Measurements from ENCODE around the gene PNMA8C. TPM values are rescaled to one million over a fixed set of nuclear protein-coding genes. Genes with fewer than 3 reads are reported as not detected.
"Not testable (repeated sequence)": the region's sequence is repeated elsewhere in the genome, so short reads cannot be mapped to it uniquely, and the experiment has no call there.

Gene PNMA8C
- total RNA-seq, 2 donors from 2014 or later: 1.2 to 5.2 TPM

DNA sequence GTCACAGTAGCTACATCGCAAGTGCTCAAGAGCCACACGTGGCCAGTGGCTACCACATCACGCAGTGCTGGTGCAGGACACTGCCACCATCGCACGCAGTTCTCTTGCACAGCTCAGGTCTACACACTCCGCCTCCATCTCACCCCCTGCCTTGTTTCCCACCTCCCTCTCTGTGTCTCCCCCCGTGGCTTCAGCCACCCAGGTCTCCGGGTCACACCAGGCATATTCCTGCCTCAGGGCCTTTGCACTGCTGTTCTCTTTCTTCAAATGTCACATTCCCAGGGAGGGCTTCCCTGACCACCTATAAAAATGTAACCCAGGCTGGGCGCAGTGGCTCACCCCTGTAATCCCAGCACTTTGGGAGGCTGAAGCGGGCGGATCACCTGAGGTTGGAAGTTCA is 26.0 kb downstream of the PNMA8C start:
- peak overlapping the region; percentile 44 to 72 for H3K27ac ChIP-seq
- H3K4me3 ChIP-seq: peak overlapping the region; percentile 58
- no peaks in the 10 kb centered on the region for H3K27me3 ChIP-seq (replicated peaks; ENCODE audit: insufficient read depth)
- no peaks in the 10 kb centered on the region for H3K36me3 ChIP-seq
- H3K4me1 ChIP-seq (ENCODE audit: control insufficient read depth in 1 of 2, low read depth in 2 of 2): peaks cover 13 to 69% of the 10 kb centered on the region in 2 donors
- DNase-seq (ENCODE audit: low spot score) (no peak), ATAC-seq (ENCODE audit: insufficient number of reproducible peaks, low FRiP score, low read depth) (no peak)
- TF ChIP-seq CTCF (IDR thresholded peaks at IDR 0.05): no peak
- H3K9me3 ChIP-seq: no peaks in the 10 kb centered on the region

DNA sequence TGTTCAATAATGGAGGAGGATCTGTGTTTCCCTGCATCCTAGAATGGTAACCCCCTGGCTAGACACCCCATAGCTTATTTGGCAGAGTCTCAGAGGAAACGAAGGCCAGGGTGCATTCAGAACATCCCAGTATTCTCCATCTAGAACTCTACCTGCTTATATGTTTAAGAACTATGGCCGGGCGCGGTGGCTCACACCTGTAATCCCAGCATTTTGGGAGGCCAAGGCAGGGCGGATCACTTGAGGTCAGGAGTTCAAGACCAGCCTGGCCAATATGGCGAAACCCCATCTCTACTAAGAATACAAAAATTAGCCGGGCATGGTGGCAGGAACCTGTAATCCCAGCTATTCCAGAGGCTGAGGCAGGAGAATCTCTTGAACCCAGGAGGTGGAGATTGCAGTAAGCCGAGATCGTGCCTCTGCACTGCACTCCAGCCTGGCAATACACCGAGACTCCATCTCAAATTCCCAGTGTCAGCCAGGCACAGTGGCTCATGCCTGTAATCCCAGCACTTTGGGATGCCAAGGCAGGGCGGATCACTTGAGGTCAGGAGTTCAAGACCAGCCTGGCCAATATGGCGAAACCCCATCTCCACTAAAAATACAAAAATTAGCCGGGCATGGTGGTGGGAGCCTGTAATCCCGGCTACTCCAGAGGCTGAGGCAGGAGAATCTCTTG is 30.8 kb downstream of the PNMA8C start:
- not testable (repeated sequence) for H3K9me3 ChIP-seq; H3K36me3 ChIP-seq; H3K4me3 ChIP-seq; H3K27me3 ChIP-seq (replicated peaks; ENCODE audit: insufficient read depth); ATAC-seq (ENCODE audit: insufficient number of reproducible peaks, low FRiP score, low read depth); DNase-seq (ENCODE audit: low spot score)
- Histone ChIP-seq H3K27ac (peak overlapping the region in 1 of 2 donors; percentile 19), H3K4me1 (ENCODE audit: control insufficient read depth in 1 of 2, low read depth in 2 of 2) (peaks cover 0 to 56% of the 10 kb centered on the region in 2 donors)

- Histone ChIP-seq H3K4me1 (ENCODE audit: control insufficient read depth in 1 of 2, low read depth in 2 of 2) (peaks cover 5 to 53% of the 10 kb centered on the region in 2 donors), H3K27ac (peak overlapping the region in 1 of 2 donors; percentile 52), H3K4me3 (no peak overlapping the region), H3K27me3 (replicated peaks; ENCODE audit: insufficient read depth) (no peaks in the 10 kb centered on the region), H3K9me3 (no peaks in the 10 kb centered on the region), H3K36me3 (peaks cover 14% of the 10 kb centered on the region)
- no peak for TF ChIP-seq CTCF (IDR thresholded peaks at IDR 0.05)
- no peak for DNase-seq (ENCODE audit: low spot score)
- ATAC-seq (ENCODE audit: insufficient number of reproducible peaks, low FRiP score, low read depth): no peak
Measured at GRCh38 chr19:46394402-46394797, 34.3 kb downstream of the PNMA8C start.

GRCh38 chr19:46393456-46394401 is 35.0 kb downstream of the PNMA8C start:
- Histone ChIP-seq H3K9me3 (no peaks in the 10 kb centered on the region), H3K36me3 (peaks cover 17% of the 10 kb centered on the region), H3K4me1 (ENCODE audit: control insufficient read depth in 1 of 2, low read depth in 2 of 2) (peaks cover 5 to 46% of the 10 kb centered on the region in 2 donors), H3K27ac (peak overlapping the region; percentile 52 to 69), H3K4me3 (no peak overlapping the region), H3K27me3 (replicated peaks; ENCODE audit: insufficient read depth) (no peaks in the 10 kb centered on the region)
- ATAC-seq (ENCODE audit: insufficient number of reproducible peaks, low FRiP score, low read depth) (no peak), DNase-seq (ENCODE audit: low spot score) (no peak)
- TF ChIP-seq CTCF (IDR thresholded peaks at IDR 0.05): no peak

- Histone ChIP-seq H3K27me3 (replicated peaks; ENCODE audit: insufficient read depth) (no peaks in the 10 kb centered on the region), H3K4me3 (peak overlapping the region; percentile 1), H3K9me3 (no peaks in the 10 kb centered on the region), H3K36me3 (peaks cover 23% of the 10 kb centered on the region), H3K27ac (peak overlapping the region; percentile 52 to 69), H3K4me1 (ENCODE audit: control insufficient read depth in 1 of 2, low read depth in 2 of 2) (peaks cover 5 to 46% of the 10 kb centered on the region in 2 donors)
- ATAC-seq (ENCODE audit: insufficient number of reproducible peaks, low FRiP score, low read depth): no peak
- no peak for TF ChIP-seq CTCF (IDR thresholded peaks at IDR 0.05)
- no peak for DNase-seq (ENCODE audit: low spot score)
Measured at GRCh38 chr19:46392837-46393236, 35.9 kb downstream of the PNMA8C start.
